CD4-positive, CD25-positive, alpha-beta regulatory T cell (primary cell): ENCODE data around the gene TTBK2. TPM values are rescaled to one million over a fixed set of nuclear protein-coding genes. Genes with fewer than 3 reads are reported as not detected.

Experiments
- ATAC-seq, 2 donors: fragments of 150-1000 bp; cut with Tn5 transposase; one replicate each; pipeline ENCODE4 v1.10.0; 2021; ENCODE audit warnings: low read depth in 2 of 2, moderate number of reproducible peaks in 2 of 2, moderate library complexity in 1 of 2
- DNase-seq, 3 donors: peaks; one replicate each; pipeline versions ENCODE4 v3.0.0 to v3.0.0-alpha.2; 2012 to 2022; ENCODE audit warnings: mixed read lengths in 1 of 3
- H3K27ac ChIP-seq: one replicate; pipeline ENCODE4 v1.7.0; 2013; ENCODE audit warnings: mild to moderate bottlenecking, low read length; ENCODE audit not compliant: insufficient read depth, poor library complexity, severe bottlenecking
- H3K27me3 ChIP-seq: one replicate; pipeline ENCODE4 v1.7.0; 2013; ENCODE audit warnings: low read length; ENCODE audit not compliant: control insufficient read depth, insufficient read depth
- H3K36me3 ChIP-seq: one replicate; pipeline ENCODE4 v1.7.0; 2013; ENCODE audit warnings: mild to moderate bottlenecking, low read length, moderate library complexity; ENCODE audit not compliant: control insufficient read depth, insufficient read depth
- H3K4me1 ChIP-seq: 2 replicates; pipeline ENCODE4 v1.7.0; 2013; ENCODE audit warnings: mild to moderate bottlenecking, low read length; ENCODE audit not compliant: insufficient read depth, control insufficient read depth, poor library complexity, severe bottlenecking
- H3K4me3 ChIP-seq: one replicate; pipeline ENCODE4 v1.7.0; 2013; ENCODE audit warnings: low read depth, mild to moderate bottlenecking, low read length, moderate library complexity
- H3K9me3 ChIP-seq, 2 experiments: 1 replicate in 1 of 2; 2 replicates in 1 of 2; pipeline ENCODE4 v1.7.0; 2013; ENCODE audit warnings: low read length in 2 of 2, mild to moderate bottlenecking in 1 of 2, moderate library complexity in 1 of 2; ENCODE audit not compliant: control insufficient read depth in 2 of 2
- H3K27ac Mint-ChIP-seq, 3 donors: one replicate each; pipeline ENCODE4 v1.8.0; 2020 to 2022; ENCODE audit warnings: mild to moderate bottlenecking in 3 of 3, mixed read lengths in 3 of 3, moderate library complexity in 2 of 3
- H3K27me3 Mint-ChIP-seq: one replicate; pipeline ENCODE4 v1.8.0; 2022; ENCODE audit warnings: mild to moderate bottlenecking, mixed read lengths
- H3K36me3 Mint-ChIP-seq: one replicate; pipeline ENCODE4 v1.8.0; 2020; ENCODE audit warnings: mixed read lengths
- H3K4me1 Mint-ChIP-seq, 4 donors: one replicate each; pipeline ENCODE4 v1.8.0; 2020 to 2022; ENCODE audit warnings: mixed read lengths in 4 of 4, mild to moderate bottlenecking in 1 of 4
- H3K4me3 Mint-ChIP-seq, 4 donors: one replicate each; pipeline ENCODE4 v1.8.0; 2020 to 2022; ENCODE audit warnings: mild to moderate bottlenecking in 4 of 4, mixed read lengths in 4 of 4, moderate library complexity in 3 of 4
- H3K9me3 Mint-ChIP-seq, 7 donors: one replicate each; pipeline ENCODE4 v1.8.0; 2020 to 2022; ENCODE audit warnings: mixed read lengths in 7 of 7, mild to moderate bottlenecking in 3 of 7, moderate library complexity in 2 of 7
- polyA plus RNA-seq, 4 donors: library from polyadenylated mRNA; unstranded; fragments of 300-500 nt; fragmentation: Illumina TruSeq; gene quantifications; one replicate each; pipeline ENCODE4 v1.2.3, GENCODE V29; 2021
- total RNA-seq: library from RNA; stranded (reverse); gene quantifications from one replicate; pipeline ENCODE4 v1.2.3, GENCODE V29; 2022

TTBK2 gene
- total and polyA plus RNA-seq, 5 donors from 2014 or later = 8.2 to 24.4 (median 8.5) TPM

- Mint-ChIP-seq H3K9me3 (no peaks in the 10 kb centered on the region), H3K4me1 (peaks cover 0 to 6% (median 5%) of the 10 kb centered on the region in 4 donors), H3K4me3 (no peak overlapping the region), H3K36me3 (peaks cover 36% of the 10 kb centered on the region), H3K27ac (peak overlapping the region in 1 of 3 donors; percentile 5), H3K27me3 (no peaks in the 10 kb centered on the region)
- Histone ChIP-seq H3K36me3 (peaks cover 8% of the 10 kb centered on the region), H3K4me1 (no peaks in the 10 kb centered on the region), H3K27ac (no peak overlapping the region), H3K27me3 (no peaks in the 10 kb centered on the region), H3K4me3 (no peak overlapping the region), H3K9me3 (no peaks in the 10 kb centered on the region)
- no peak for ATAC-seq
- no peak for DNase-seq
These were observed 123.4 kb downstream of the TTBK2 start for GRCh38 chr15:42796955-42797782.

GRCh38 chr15:42788725-42789124 is 131.9 kb downstream of the TTBK2 start:
- DNase-seq = no peak
- Mint-ChIP-seq H3K9me3 (no peaks in the 10 kb centered on the region), H3K27me3 (no peaks in the 10 kb centered on the region), H3K4me3 (no peak overlapping the region), H3K36me3 (peaks cover 14% of the 10 kb centered on the region), H3K27ac (peak overlapping the region in 1 of 3 donors; percentile 1), H3K4me1 (peaks cover 0 to 2% (median 0%) of the 10 kb centered on the region in 4 donors)
- H3K4me3 ChIP-seq = no peak overlapping the region
- H3K27ac ChIP-seq = no peak overlapping the region
- H3K9me3 ChIP-seq = no peaks in the 10 kb centered on the region
- no peaks in the 10 kb centered on the region for H3K4me1 ChIP-seq
- no peak for ATAC-seq
- H3K36me3 ChIP-seq = peaks cover 3% of the 10 kb centered on the region
- H3K27me3 ChIP-seq = no peaks in the 10 kb centered on the region

GRCh38 chr15:42786978-42787377 is 133.6 kb downstream of the TTBK2 start:
- H3K4me1 Mint-ChIP-seq = peaks cover 0 to 5% (median 0%) of the 10 kb centered on the region in 4 donors

GRCh38 chr15:42785569-42785968 is 135.0 kb downstream of the TTBK2 start:
- Histone ChIP-seq H3K36me3 (peaks cover 11% of the 10 kb centered on the region), H3K27me3 (no peaks in the 10 kb centered on the region), H3K4me1 (no peaks in the 10 kb centered on the region), H3K9me3 (no peaks in the 10 kb centered on the region), H3K4me3 (no peak overlapping the region), H3K27ac (no peak overlapping the region)
- Mint-ChIP-seq H3K4me1 (peaks cover 0 to 10% (median 3%) of the 10 kb centered on the region in 4 donors), H3K4me3 (no peak overlapping the region), H3K27ac (no peak overlapping the region), H3K27me3 (no peaks in the 10 kb centered on the region), H3K36me3 (peaks cover 19% of the 10 kb centered on the region), H3K9me3 (no peaks in the 10 kb centered on the region)
- DNase-seq (no peak), ATAC-seq (no peak)

More at GRCh38 chr15:42786978-42787377, 133.6 kb downstream of the TTBK2 start:
- Histone ChIP-seq H3K36me3 (peaks cover 11% of the 10 kb centered on the region), H3K27me3 (no peaks in the 10 kb centered on the region), H3K9me3 (no peaks in the 10 kb centered on the region), H3K27ac (no peak overlapping the region), H3K4me3 (no peak overlapping the region), H3K4me1 (no peaks in the 10 kb centered on the region)
- no peak overlapping the region for H3K27ac Mint-ChIP-seq
- ATAC-seq = no peak
- H3K4me3 Mint-ChIP-seq = no peak overlapping the region
- H3K27me3 Mint-ChIP-seq = no peaks in the 10 kb centered on the region
- H3K9me3 Mint-ChIP-seq = no peaks in the 10 kb centered on the region
- DNase-seq = no peak
- H3K36me3 Mint-ChIP-seq = peaks cover 23% of the 10 kb centered on the region

GRCh38 chr15:42784705-42785104 is 135.9 kb downstream of the TTBK2 start:
- Histone ChIP-seq H3K27ac (no peak overlapping the region), H3K9me3 (no peaks in the 10 kb centered on the region), H3K4me1 (no peaks in the 10 kb centered on the region), H3K27me3 (no peaks in the 10 kb centered on the region), H3K4me3 (no peak overlapping the region), H3K36me3 (peaks cover 11% of the 10 kb centered on the region)
- Mint-ChIP-seq H3K27ac (no peak overlapping the region), H3K4me1 (peaks cover 0 to 10% (median 3%) of the 10 kb centered on the region in 4 donors), H3K36me3 (peaks cover 22% of the 10 kb centered on the region), H3K27me3 (no peaks in the 10 kb centered on the region), H3K9me3 (no peaks in the 10 kb centered on the region), H3K4me3 (no peak overlapping the region)
- ATAC-seq = no peak
- DNase-seq = no peak

- H3K9me3 ChIP-seq = no peaks in the 10 kb centered on the region
- Mint-ChIP-seq H3K27ac (no peak overlapping the region), H3K9me3 (no peaks in the 10 kb centered on the region), H3K36me3 (peaks cover 22% of the 10 kb centered on the region), H3K4me1 (peaks cover 0 to 10% (median 3%) of the 10 kb centered on the region in 4 donors), H3K4me3 (no peak overlapping the region), H3K27me3 (no peaks in the 10 kb centered on the region)
- ATAC-seq = no peak
- H3K4me3 ChIP-seq = no peak overlapping the region
- no peak for DNase-seq
- no peaks in the 10 kb centered on the region for H3K27me3 ChIP-seq
- H3K27ac ChIP-seq = no peak overlapping the region
- H3K36me3 ChIP-seq = peaks cover 12% of the 10 kb centered on the region
- H3K4me1 ChIP-seq = no peaks in the 10 kb centered on the region
These were observed 137.9 kb downstream of the TTBK2 start for GRCh38 chr15:42782716-42783115.

GRCh38 chr15:42775416-42775815 is 145.2 kb downstream of the TTBK2 start:
- Histone ChIP-seq H3K9me3 (no peaks in the 10 kb centered on the region), H3K27ac (no peak overlapping the region), H3K4me3 (no peak overlapping the region), H3K27me3 (no peaks in the 10 kb centered on the region), H3K4me1 (no peaks in the 10 kb centered on the region), H3K36me3 (peaks cover 37% of the 10 kb centered on the region)
- peaks cover 0 to 3% (median under 1%) of the 10 kb centered on the region in 4 donors for H3K4me1 Mint-ChIP-seq
- H3K27ac Mint-ChIP-seq = no peak overlapping the region
- H3K27me3 Mint-ChIP-seq = no peaks in the 10 kb centered on the region
- no peaks in the 10 kb centered on the region for H3K9me3 Mint-ChIP-seq
- H3K36me3 Mint-ChIP-seq = peaks cover 41% of the 10 kb centered on the region
- DNase-seq (no peak), ATAC-seq (no peak)
- no peak overlapping the region for H3K4me3 Mint-ChIP-seq

GRCh38 chr15:42772901-42773300 is 147.7 kb downstream of the TTBK2 start:
- ATAC-seq (no peak), DNase-seq (no peak)
- peaks cover 37% of the 10 kb centered on the region for H3K36me3 ChIP-seq
- no peak overlapping the region for H3K4me3 ChIP-seq
- Mint-ChIP-seq H3K27me3 (no peaks in the 10 kb centered on the region), H3K9me3 (peaks cover 0 to 8% (median 0%) of the 10 kb centered on the region in 7 donors), H3K4me1 (peaks cover 0 to 13% (median 4%) of the 10 kb centered on the region in 4 donors), H3K27ac (peak overlapping the region in 1 of 3 donors; percentile 47), H3K36me3 (peaks cover 60% of the 10 kb centered on the region), H3K4me3 (no peak overlapping the region)
- H3K4me1 ChIP-seq = no peaks in the 10 kb centered on the region
- no peak overlapping the region for H3K27ac ChIP-seq
- H3K27me3 ChIP-seq = no peaks in the 10 kb centered on the region
- H3K9me3 ChIP-seq = no peaks in the 10 kb centered on the region
